NCI-H446 (cell line): ENCODE measurements around the gene HERPUD2.

Experiments
- DNase-seq, 2 experiments: peaks; one replicate each; lab custom pipeline; 2025; lab: John Stamatoyannopoulos, UW

HERPUD2 gene

GRCh38 chr7:35694784-35695472, at the start of gene HERPUD2:
Gene HERPUD2, minus strand, starts transcription at chr7:35695135. Its CDS starts 805 bp downstream, at chr7:35694330.
- DNase-seq = peak; percentile 69 to 87

- DNase-seq = no peak
These were observed 44.0 kb upstream of the HERPUD2 start for GRCh38 chr7:35738889-35739288.

GRCh38 chr7:35736725-35737124, 41.8 kb upstream of the HERPUD2 start:
- DNase-seq = no peak

GRCh38 chr7:35735396-35735795, 40.5 kb upstream of the HERPUD2 start:
- no peak for DNase-seq

- DNase-seq = no peak
These were observed 39.1 kb upstream of the HERPUD2 start for GRCh38 chr7:35734001-35734483.

GRCh38 chr7:35731349-35731748, 36.4 kb upstream of the HERPUD2 start:
- DNase-seq = no peak

GRCh38 chr7:35729061-35729783, 34.3 kb upstream of the HERPUD2 start:
- DNase-seq = no peak

GRCh38 chr7:35728412-35729060, 33.6 kb upstream of the HERPUD2 start:
- no peak for DNase-seq

GRCh38 chr7:35727571-35727970, 32.6 kb upstream of the HERPUD2 start:
- no peak for DNase-seq

GRCh38 chr7:35726654-35727053, 31.7 kb upstream of the HERPUD2 start:
- DNase-seq = no peak

GRCh38 chr7:35725280-35725680, 30.3 kb upstream of the HERPUD2 start:
- no peak for DNase-seq

GRCh38 chr7:35723011-35723410, 28.1 kb upstream of the HERPUD2 start:
- no peak for DNase-seq

GRCh38 chr7:35722054-35722849, 27.3 kb upstream of the HERPUD2 start:
- DNase-seq = no peak

- no peak for DNase-seq
These were observed 26.4 kb upstream of the HERPUD2 start for GRCh38 chr7:35721288-35721687.

GRCh38 chr7:35720849-35721248, 25.9 kb upstream of the HERPUD2 start:
- no peak for DNase-seq

GRCh38 chr7:35720032-35720431, 25.1 kb upstream of the HERPUD2 start:
- no peak for DNase-seq

GRCh38 chr7:35718047-35718446, 23.1 kb upstream of the HERPUD2 start:
- no peak for DNase-seq

GRCh38 chr7:35717516-35717915, 22.6 kb upstream of the HERPUD2 start:
- DNase-seq = no peak

- no peak for DNase-seq
These were observed 22.1 kb upstream of the HERPUD2 start for GRCh38 chr7:35717013-35717412.

GRCh38 chr7:35716038-35716803, 21.3 kb upstream of the HERPUD2 start:
- peak; percentile 44 to 81 for DNase-seq

- DNase-seq = peak in 1 of 2 experiments; percentile 25
These were observed 19.9 kb upstream of the HERPUD2 start for GRCh38 chr7:35714862-35715261.
